Right lobe of liver (tissue), 6 donors: ENCODE results near the gene SORL1. TPM values are rescaled to one million over a fixed set of nuclear protein-coding genes. Genes with fewer than 3 reads are reported as not detected.

Experiments used
- ATAC-seq, 4 donors: fragments of 200-7000 bp; cut with Tn5 transposase; one replicate each; pipeline ENCODE4 v1.9.1; 2020; ENCODE audit warnings: mild to moderate bottlenecking in 4 of 4, moderate library complexity in 4 of 4
- DNase-seq, 3 donors: peaks; one replicate each; pipeline ENCODE4 v3.0.0-alpha.2; 2020
- H3K27ac ChIP-seq, 3 donors: fragments of 200-600 bp; one replicate each; pipeline ENCODE4 v1.8.0; 2022
- H3K27me3 ChIP-seq, 2 donors: fragments of 200-600 bp; one replicate each; pipeline ENCODE4 v1.8.0; 2022
- H3K36me3 ChIP-seq, 4 donors: fragments of 200-600 bp; sonication (generic) in 1 of 4; one replicate each; pipeline versions ENCODE4 v1.5.1 to v1.8.0; 2017 to 2022; ENCODE audit warnings: control low read depth in 1 of 4
- H3K4me1 ChIP-seq, 4 donors: fragments of 200-600 bp; sonication (generic) in 1 of 4; one replicate each; pipeline versions ENCODE4 v1.5.1 to v1.8.0; 2017 to 2022; ENCODE audit warnings: control low read depth in 1 of 4
- H3K4me3 ChIP-seq, 3 donors: fragments of 200-600 bp; one replicate each; pipeline ENCODE4 v1.8.0; 2022
- H3K9me3 ChIP-seq, 4 donors: fragments of 200-600 bp; sonication (generic) in 1 of 4; one replicate each; pipeline versions ENCODE4 v1.5.1 to v1.8.0; 2017 to 2022; ENCODE audit warnings: control low read depth in 1 of 4
- CTCF ChIP-seq, 4 donors: fragments of 200-600 bp in 3 of 4; fragments of 450-650 bp in 1 of 4; IDR thresholded peaks; one replicate each; pipeline versions ENCODE4 v1.5.1 to v1.8.0; 2016 to 2022; ENCODE audit warnings: antibody characterized with exemption in 4 of 4, mild to moderate bottlenecking in 2 of 4
- POLR2A ChIP-seq: fragments of 450-650 bp; IDR thresholded peaks from one replicate; pipeline ENCODE4 v1.6.1; 2017; ENCODE audit warnings: antibody characterized with exemption, mild to moderate bottlenecking
- WGBS: methylation state at CpG from one replicate; pipeline ENCODE4 v1.1.6; 2018; ENCODE audit warnings: low coverage, low lambda C conversion rate; ENCODE audit not compliant: insufficient coverage; ENCODE audit errors: missing lambda C conversion rate; 5-methylcytosine and 5-hydroxymethylcytosine counted together
- intact Hi-C, 2 donors: fragments of 100-400 bp; cut with DNase I; formaldehyde crosslinking; loops; one replicate each; pipeline versions ENCODE4 v1.11.2 to v1.14.1; 2022
- total RNA-seq, 6 experiments: library from RNA; depleted of rRNA in 2 of 6; stranded (reverse); fragments of >200 nt in 2 of 6; fragmentation: NEBNext Ultra II Directional in 3 of 6; extraction: Animal tissue kit (Norgen Biotek cat#: 25700) in 3 of 6; gene quantifications; one replicate each; pipeline versions ENCODE4 v1.1.0 to v1.2.4, GENCODE V29; 2016 to 2023
- donor health status: DM: no; HTN: yes; CAD: no.
- donor health status: DM: no; HTN: no; CAD: no.
- donor health status: DM: no; HTN: no; CAD: no.
- donor health status: DM: no; HTN: yes; CAD: no.
- donor health status: DM: no; HTN: yes; CAD: no.

The SORL1 gene
- total RNA-seq, 6 experiments from 2014 or later: 45.2 to 137 (median 73.8) TPM

GRCh38 chr11:121514432-121515334 lies 62.6 kb downstream of the SORL1 start:
- H3K36me3 ChIP-seq: peaks cover 0 to 58% (median 3%) of the 10 kb centered on the region in 4 donors
- peak; percentile 56 to 88 (median 80) for ATAC-seq

GRCh38 chr11:121515335-121515671 lies 63.2 kb downstream of the SORL1 start:
- ATAC-seq (peak; percentile 20 to 53 (median 28)), DNase-seq (no peak)
- H3K36me3 ChIP-seq: peaks cover 0 to 64% (median 3%) of the 10 kb centered on the region in 4 donors
- H3K27ac ChIP-seq: peak overlapping the region in 2 of 3 donors; percentile 37 to 43
- TF ChIP-seq CTCF (IDR thresholded peaks at IDR 0.05) (no peak), POLR2A (no peak)
- H3K27me3 ChIP-seq: no peaks in the 10 kb centered on the region
- H3K4me1 ChIP-seq: peaks cover 0 to 10% (median 0%) of the 10 kb centered on the region in 4 donors
- intact Hi-C loops: no loop called here
- H3K9me3 ChIP-seq: no peaks in the 10 kb centered on the region
- 60% methylated on average over 2 of the region's 2 CpGs for WGBS
- no peak overlapping the region for H3K4me3 ChIP-seq

More at GRCh38 chr11:121514432-121515334, 62.6 kb downstream of the SORL1 start:
- Histone ChIP-seq H3K4me3 (no peak overlapping the region), H3K9me3 (no peaks in the 10 kb centered on the region), H3K27ac (peak overlapping the region in 2 of 3 donors; percentile 37 to 43), H3K4me1 (peaks cover 0 to 10% (median 0%) of the 10 kb centered on the region in 4 donors), H3K27me3 (no peaks in the 10 kb centered on the region)
- TF ChIP-seq CTCF (IDR thresholded peaks at IDR 0.05) (no peak), POLR2A (no peak)
- DNase-seq: no peak
- intact Hi-C loops: no loop called here
- WGBS: 64% methylated on average over 11 of the region's 17 CpGs

- Histone ChIP-seq H3K27ac (no peak overlapping the region), H3K27me3 (no peaks in the 10 kb centered on the region), H3K4me1 (peaks cover 0 to 10% (median 2%) of the 10 kb centered on the region in 4 donors), H3K36me3 (peaks cover 0 to 69% (median 10%) of the 10 kb centered on the region in 4 donors), H3K4me3 (no peak overlapping the region), H3K9me3 (no peaks in the 10 kb centered on the region)
- ATAC-seq (no peak), DNase-seq (no peak)
- intact Hi-C loops: no loop called here
- TF ChIP-seq CTCF (IDR thresholded peaks at IDR 0.05) (no peak), POLR2A (no peak)
- WGBS: no CpG with 5 or more reads among the region's 1 CpG
Observed at GRCh38 chr11:121517996-121518395, 65.9 kb downstream of the SORL1 start.

- TF ChIP-seq POLR2A (no peak), CTCF (IDR thresholded peaks at IDR 0.05) (no peak)
- peak; percentile 40 to 86 (median 64) for ATAC-seq
Observed at GRCh38 chr11:121520243-121521144, 68.4 kb downstream of the SORL1 start.

More at GRCh38 chr11:121520243-121521144, 68.4 kb downstream of the SORL1 start:
- H3K4me1 ChIP-seq: peaks cover 0 to 3% (median 0%) of the 10 kb centered on the region in 4 donors
- WGBS: 78% methylated on average over 4 of the region's 4 CpGs
- intact Hi-C loops: no loop called here
- no peak overlapping the region for H3K4me3 ChIP-seq
- no peaks in the 10 kb centered on the region for H3K9me3 ChIP-seq
- no peak for DNase-seq
- peaks cover 0 to 71% (median 16%) of the 10 kb centered on the region in 4 donors for H3K36me3 ChIP-seq
- H3K27me3 ChIP-seq: no peaks in the 10 kb centered on the region
- H3K27ac ChIP-seq: no peak overlapping the region
